SK-N-SH (cell line): ENCODE measurements around the gene OSBP2.
"Not testable (repeated sequence)": the region's sequence is repeated elsewhere in the genome, so short reads cannot be mapped to it uniquely, and the experiment has no call there.

Experiments used
- CTCF ChIP-seq: fragments of 200-600 bp; sonication (generic); IDR thresholded peaks from 2 replicates; pipeline ENCODE4 v1.6.1; 2017; ENCODE audit warnings: antibody characterized with exemption, mild to moderate bottlenecking, moderate library complexity
- EP300 ChIP-seq, 2 experiments: IDR thresholded peaks; 2 replicates each; pipeline versions ENCODE4 v1.4.0 to v1.6.1; 2012; ENCODE audit warnings: borderline replicate concordance in 1 of 2, low read depth in 1 of 2, low read length in 1 of 2
- FOSL2 ChIP-seq: IDR thresholded peaks from 2 replicates; pipeline ENCODE4 v1.4.0; 2012; ENCODE audit warnings: low read depth, mild to moderate bottlenecking, moderate library complexity, borderline replicate concordance
- NFIC ChIP-seq: IDR thresholded peaks from 2 replicates; pipeline ENCODE4 v1.4.0; 2012; ENCODE audit warnings: borderline replicate concordance
- POLR2AphosphoS5 ChIP-seq: IDR thresholded peaks from 2 replicates; pipeline ENCODE4 v1.6.1; 2012; ENCODE audit warnings: low read depth, low read length
- TEAD4 ChIP-seq: IDR thresholded peaks from 2 replicates; pipeline ENCODE4 v1.4.0; 2012; ENCODE audit warnings: mild to moderate bottlenecking, borderline replicate concordance; ENCODE audit not compliant: insufficient read depth

DNA sequence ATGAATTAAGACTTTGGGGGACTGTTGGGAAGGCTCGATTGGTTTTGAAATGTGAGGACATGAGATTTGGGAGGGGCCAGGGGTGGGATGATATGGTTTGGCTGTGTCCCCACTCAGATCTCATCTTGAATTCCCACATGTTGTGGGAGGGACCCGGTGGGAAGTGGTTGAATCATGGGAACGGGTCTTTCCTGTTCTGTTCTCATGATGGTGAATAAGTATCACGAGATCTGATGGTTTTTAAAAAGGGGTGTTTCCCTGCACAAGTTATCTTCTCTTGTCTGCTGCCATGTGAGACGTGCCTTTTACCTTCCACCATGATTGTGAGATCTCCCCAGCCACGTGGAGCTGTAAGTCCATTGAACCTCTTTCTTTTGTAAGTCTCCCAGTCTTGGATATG is 82.5 kb downstream of the OSBP2 start:
- not testable (repeated sequence) for TF ChIP-seq CTCF; NFIC; POLR2AphosphoS5; EP300 (IDR thresholded peaks at IDR 0.05; ENCODE audit: borderline replicate concordance in 1 of 2, low read depth in 1 of 2, low read length in 1 of 2); FOSL2; TEAD4
